GM12865 (cell line): ENCODE results near the gene GNA14.
"Not testable (repeated sequence)": the region's sequence is repeated elsewhere in the genome, so short reads cannot be mapped to it uniquely, and the experiment has no call there.

Experiments used
- DNase-seq: peaks from one replicate; pipeline ENCODE4 v3.0.0; 2010; ENCODE audit warnings: low read depth
- H3K4me3 ChIP-seq: 2 replicates; pipeline ENCODE4 v1.5.1; 2011; ENCODE audit warnings: mild to moderate bottlenecking, low read depth, low read length, control low read depth
- CTCF ChIP-seq: IDR thresholded peaks from 2 replicates; pipeline ENCODE4 v1.5.1; 2011; ENCODE audit warnings: low read length, control low read depth, low read depth, inconsistent platforms; ENCODE audit not compliant: insufficient read depth; ENCODE audit errors: missing control alignments

Gene GNA14

DNA sequence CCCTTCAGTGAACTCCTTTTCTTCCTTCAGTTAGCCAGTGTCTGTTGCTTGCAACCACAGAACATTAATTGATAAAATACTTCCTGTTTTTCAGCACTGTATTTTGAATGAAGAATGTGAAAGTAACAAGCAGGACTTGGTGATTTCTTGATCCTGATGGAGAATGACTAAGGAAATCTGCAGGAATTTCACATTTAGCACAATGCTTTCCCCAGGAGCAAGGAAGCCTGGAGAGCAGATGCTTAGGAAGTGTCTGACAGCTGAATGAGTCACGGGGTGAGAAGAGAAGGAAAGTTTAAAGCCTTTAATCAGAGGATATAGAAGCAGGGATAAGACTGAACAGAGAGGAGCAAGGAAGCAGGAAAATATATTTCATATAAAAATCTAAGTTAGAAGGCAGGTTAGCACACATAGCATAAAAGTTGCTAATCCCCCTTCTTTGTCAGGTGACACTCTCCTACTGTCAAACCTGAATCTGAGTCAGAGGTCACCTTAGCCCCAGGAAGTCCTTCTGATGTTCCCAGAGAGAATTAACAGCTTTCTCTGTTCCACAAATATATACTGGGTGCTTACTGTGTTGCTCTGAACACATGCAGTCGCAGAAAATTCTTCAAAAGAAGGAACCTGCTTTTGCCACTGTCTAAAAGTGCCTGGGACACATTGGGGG, 59.7 kb downstream of the GNA14 start:
- TF ChIP-seq CTCF: no peak
- H3K4me3 ChIP-seq: no peak overlapping the region
- no peak for DNase-seq

DNA sequence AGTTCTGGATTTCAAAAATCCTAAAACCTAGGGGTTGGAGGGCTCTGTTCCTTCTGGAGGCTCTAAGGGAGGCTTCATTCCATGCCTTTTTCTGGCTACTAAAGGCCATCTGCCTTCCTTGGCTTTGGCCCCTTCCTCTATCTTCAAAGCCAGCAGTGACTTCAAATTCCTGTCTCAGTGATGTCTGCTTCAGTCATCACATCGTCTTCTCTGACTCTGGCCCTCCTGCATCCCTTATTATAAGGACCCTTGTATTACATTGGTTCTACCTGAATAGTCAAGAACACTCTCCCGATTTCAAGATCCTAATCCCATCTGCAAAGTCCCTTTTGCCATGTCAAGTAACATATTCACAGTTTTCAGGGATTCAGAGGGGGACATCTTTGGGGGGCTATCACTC, 60.3 kb downstream of the GNA14 start:
- no peak overlapping the region for H3K4me3 ChIP-seq
- no peak for TF ChIP-seq CTCF
- DNase-seq: no peak

GRCh38 chr9:77587042-77587441, 61.1 kb downstream of the GNA14 start:
- TF ChIP-seq CTCF: no peak
- DNase-seq: no peak
- no peak overlapping the region for H3K4me3 ChIP-seq

DNA sequence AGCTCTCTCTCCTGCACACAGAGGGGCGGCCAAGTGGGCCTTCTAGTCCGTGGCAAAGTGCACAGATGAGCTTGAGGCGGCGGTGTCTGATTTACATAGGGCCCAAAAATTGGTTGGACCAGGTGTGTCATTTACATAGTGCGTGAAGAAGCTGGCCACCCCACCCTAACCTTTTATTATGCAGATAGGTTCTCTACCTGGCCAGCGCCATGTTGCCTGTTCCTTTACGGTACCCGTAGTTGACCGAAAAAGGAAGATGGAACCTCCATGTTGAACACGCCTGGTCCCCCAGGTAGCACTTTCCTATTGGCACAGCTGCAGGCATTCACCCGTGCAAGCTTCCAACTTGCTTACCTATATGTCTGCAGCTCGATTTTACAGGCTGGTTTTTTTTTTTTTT, 61.5 kb downstream of the GNA14 start:
- no peak for DNase-seq
- H3K4me3 ChIP-seq: no peak overlapping the region
- TF ChIP-seq CTCF: no peak

DNA sequence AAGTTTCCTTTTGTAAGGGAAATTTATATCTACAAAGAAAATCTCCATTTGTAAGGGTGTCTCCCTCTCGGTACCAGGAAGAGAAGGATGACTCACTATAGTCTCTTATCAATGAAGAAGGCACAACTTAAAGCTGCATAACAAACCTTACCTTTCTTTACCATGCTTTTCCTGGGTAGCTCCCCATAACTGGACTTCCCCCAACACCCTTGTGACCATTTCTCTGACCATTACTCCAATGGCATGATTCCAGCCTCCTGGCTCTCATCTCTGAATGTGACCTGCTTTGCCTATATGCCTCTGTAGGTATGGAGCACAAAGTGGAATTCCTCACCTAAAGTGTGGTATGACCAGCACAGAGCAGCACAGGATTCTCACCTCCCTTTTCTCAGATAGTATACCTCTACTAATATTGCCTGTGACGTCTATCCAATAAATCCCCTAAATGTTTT, 62.8 kb downstream of the GNA14 start:
- H3K4me3 ChIP-seq: no peak overlapping the region
- no peak for DNase-seq
- TF ChIP-seq CTCF: no peak

DNA sequence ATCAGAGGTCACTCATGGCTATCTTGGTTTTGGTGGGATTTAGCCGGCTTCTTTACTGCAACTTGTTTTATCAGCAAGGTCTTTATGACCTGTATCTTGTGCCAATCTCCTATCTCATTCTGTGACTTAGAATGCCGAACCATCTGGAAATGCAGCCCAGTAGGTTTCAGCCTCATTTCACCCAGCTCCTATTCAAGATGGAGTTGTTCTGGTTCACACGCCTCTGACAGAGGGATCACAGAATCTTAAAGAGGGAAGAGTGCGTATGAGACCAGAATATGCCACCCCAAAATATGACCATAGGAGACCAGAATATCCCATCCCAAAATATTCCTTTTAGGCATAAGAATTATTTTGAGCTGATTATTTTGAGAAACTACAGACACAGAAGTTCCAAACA, 63.2 kb downstream of the GNA14 start:
- H3K4me3 ChIP-seq, DNase-seq: not testable (repeated sequence)

GRCh38 chr9:77582961-77583576, 65.1 kb downstream of the GNA14 start:
- no peak for TF ChIP-seq CTCF
- no peak overlapping the region for H3K4me3 ChIP-seq
- no peak for DNase-seq
